K562 (cell line): ENCODE data around the gene POLR2C. TPM values are rescaled to one million over a fixed set of nuclear protein-coding genes. Genes with fewer than 3 reads are reported as not detected.

ENCODE experiments used
- ATAC-seq: fragments of 200-7000 bp; cut with Tn5 transposase; 3 replicates; pipeline ENCODE4 v1.9.1; 2020; ENCODE audit warnings: moderate library complexity
- BruUV-seq: library from RNA; stranded (reverse); fragments of 400-500 nt; replicated peaks from 2 replicates; lab custom pipeline; 2021; lab: Mats Ljungman, UMichigan
- CTCF ChIA-PET: fragments of 300-600 bp; formaldehyde crosslinking; extraction: SDS; loops from one replicate; lab custom pipeline; 2021; ENCODE audit warnings: low intra/inter-chr PET ratio; lab: Yijun Ruan, JAX
- POLR2A ChIA-PET: fragments of 300-600, 350-650 bp; sonication (Branson Sonifier 250); formaldehyde crosslinking; extraction: SDS; loops from one replicate; lab custom pipeline; 2021; ENCODE audit warnings: antibody characterized with exemption, inconsistent platforms; lab: Yijun Ruan, JAX
- DNase-seq, 4 experiments: peaks; one replicate each; pipeline versions ENCODE4 v3.0.0 to v3.0.0-alpha.2; 2011 to 2018; ENCODE audit warnings: low spot score in 3 of 4, mixed read lengths in 3 of 4; ENCODE audit errors: extremely low read depth in 1 of 4
- FAIRE-seq: peaks from 2 replicates; lab custom pipeline; 2011; peaks lifted over from hg19 to GRCh38; lab: Jason Lieb, UNC
- H2AFZ ChIP-seq: 2 replicates; pipeline ENCODE4 v1.6.0; 2011; ENCODE audit warnings: low read depth, low read length, control low read depth, inconsistent platforms
- H3K27ac ChIP-seq: fragments of 200-600 bp; 3 replicates; pipeline ENCODE4 v1.8.0; 2011; ENCODE audit warnings: low read depth, mild to moderate bottlenecking, control low read depth, inconsistent platforms, low read length, moderate library complexity, mixed read lengths; ENCODE audit errors: extremely low read depth
- H3K27me3 ChIP-seq, 2 experiments: fragments of 300-600 bp in 1 of 2; 2 replicates in 1 of 2; 3 replicates in 1 of 2; pipeline versions ENCODE4 v1.6.0 to v1.8.0; 2011; ENCODE audit warnings: inconsistent platforms in 2 of 2, low read length in 2 of 2, mild to moderate bottlenecking in 1 of 2, mixed read lengths in 1 of 2, moderate library complexity in 1 of 2; ENCODE audit not compliant: control insufficient read depth in 2 of 2, insufficient read depth in 2 of 2
- H3K36me3 ChIP-seq: fragments of 300-600 bp; 3 replicates; pipeline ENCODE4 v1.8.0; 2011; ENCODE audit warnings: mild to moderate bottlenecking, low read length, inconsistent platforms; ENCODE audit not compliant: control insufficient read depth, insufficient read depth
- H3K4me1 ChIP-seq, 2 experiments: fragments of 200-600 bp in 1 of 2; replicated peaks in 1 of 2; 2 replicates in 1 of 2; 3 replicates in 1 of 2; pipeline versions ENCODE4 v1.5.1 to v1.8.0; 2011; ENCODE audit warnings: inconsistent platforms in 2 of 2, low read length in 2 of 2, mild to moderate bottlenecking in 1 of 2, mixed read lengths in 1 of 2, moderate library complexity in 1 of 2; ENCODE audit not compliant: control insufficient read depth in 2 of 2, insufficient read depth in 2 of 2
- H3K4me2 ChIP-seq: 2 replicates; pipeline ENCODE4 v1.6.1; 2011; ENCODE audit warnings: low read length, control low read depth, inconsistent platforms, mixed read lengths; ENCODE audit not compliant: insufficient read depth
- H3K4me3 ChIP-seq: fragments of 200-600 bp; sonication (generic), shearing (Covaris generic); 2 replicates; pipeline ENCODE4 v1.5.1; 2016; ENCODE audit warnings: control low read depth, inconsistent platforms
- H3K79me2 ChIP-seq: fragments of 200-600 bp; 3 replicates; pipeline ENCODE4 v1.8.0; 2011; ENCODE audit warnings: low read length, inconsistent platforms; ENCODE audit not compliant: control insufficient read depth, insufficient read depth
- H3K9ac ChIP-seq, 2 experiments: 2 replicates each; pipeline versions ENCODE4 v1.6.0 to v1.6.1; 2011; ENCODE audit warnings: low read depth in 2 of 2, low read length in 2 of 2, control low read depth in 1 of 2, inconsistent platforms in 1 of 2, mild to moderate bottlenecking in 1 of 2, mixed read lengths in 1 of 2; ENCODE audit not compliant: insufficient read depth in 1 of 2
- H3K9me1 ChIP-seq: one replicate; pipeline ENCODE4 v1.6.0; 2011; ENCODE audit warnings: inconsistent platforms, mild to moderate bottlenecking, low read length, moderate library complexity; ENCODE audit not compliant: control insufficient read depth, insufficient read depth
- H3K9me3 ChIP-seq: replicated peaks from 2 replicates; pipeline ENCODE4 v1.5.1; 2011; ENCODE audit warnings: low read depth, low read length, inconsistent platforms; ENCODE audit not compliant: control insufficient read depth, insufficient read depth
- H4K20me1 ChIP-seq: replicated peaks from 2 replicates; pipeline ENCODE4 v1.6.1; 2011; ENCODE audit warnings: low read length, inconsistent platforms, mixed read lengths; ENCODE audit not compliant: control insufficient read depth, insufficient read depth
- GTF2E2 ChIP-seq: fragments of 200-800 bp; sonication (Bioruptor generic); IDR thresholded peaks from 2 replicates; pipeline ENCODE4 v1.6.1; 2016; ENCODE audit warnings: missing genetic modification characterization, missing compliant biosample characterization
- JUNB ChIP-seq: fragments of 450-650 bp; formaldehyde crosslinking; conservative IDR thresholded peaks from 2 replicates; pipeline ENCODE4 v1.4.0; 2020; ENCODE audit warnings: mild to moderate bottlenecking
- MBD1 ChIP-seq: fragments of 250-450 bp; sonication (Bioruptor Pico); IDR thresholded peaks from 2 replicates; pipeline ENCODE4 v1.8.0; 2022; ENCODE audit warnings: inconsistent platforms
- MYBL2 ChIP-seq, 2 experiments: fragments of 450-650 bp in 1 of 2; sonication (generic) in 1 of 2; formaldehyde crosslinking in 1 of 2; IDR thresholded peaks; 2 replicates each; pipeline versions ENCODE4 v1.6.1 to v1.8.1; 2017 to 2022; ENCODE audit warnings: borderline replicate concordance in 1 of 2, inconsistent platforms in 1 of 2, low read depth in 1 of 2, mild to moderate bottlenecking in 1 of 2, missing genetic modification reagents in 1 of 2, moderate library complexity in 1 of 2
- RAD21 ChIP-seq, 2 experiments: fragments of 250-450 bp in 1 of 2; fragments of 450-650 bp in 1 of 2; sonication (Bioruptor Pico) in 1 of 2; formaldehyde crosslinking in 1 of 2; IDR thresholded peaks in 1 of 2; conservative IDR thresholded peaks in 1 of 2; 2 replicates each; pipeline versions ENCODE4 v1.4.0 to v1.8.0; 2020 to 2022; ENCODE audit warnings: mild to moderate bottlenecking in 2 of 2, moderate library complexity in 1 of 2
- RCOR1 ChIP-seq, 2 experiments: IDR thresholded peaks; 2 replicates each; pipeline ENCODE4 v1.6.1; 2012; ENCODE audit warnings: low read depth in 2 of 2, low read length in 2 of 2, borderline replicate concordance in 1 of 2, improper control_type of control experiment in 1 of 2
- SRSF9 ChIP-seq: fragments of 200-400 bp; formaldehyde crosslinking; IDR thresholded peaks from 2 replicates; pipeline ENCODE4 v1.6.1; 2017; ENCODE audit warnings: low read depth, low read length, borderline replicate concordance
- TAF1 ChIP-seq: IDR thresholded peaks from 2 replicates; pipeline ENCODE4 v1.6.1; 2011; ENCODE audit warnings: mild to moderate bottlenecking, low read length, moderate library complexity; ENCODE audit not compliant: insufficient read depth, control insufficient read depth, severe bottlenecking; ENCODE audit errors: extremely low read depth
- VEZF1 ChIP-seq: fragments of 200-800 bp; sonication (Bioruptor generic); IDR thresholded peaks from 2 replicates; pipeline ENCODE4 v1.6.1; 2017; ENCODE audit warnings: missing genetic modification characterization, missing compliant biosample characterization
- ZBTB26 ChIP-seq: fragments of 450-650 bp; formaldehyde crosslinking; IDR thresholded peaks from 2 replicates; pipeline ENCODE4 v1.4.0; 2022; ENCODE audit warnings: missing genetic modification characterization
- ZFPM2 ChIP-seq: fragments of 250-450 bp; sonication (Bioruptor Pico); IDR thresholded peaks from 2 replicates; pipeline ENCODE4 v1.5.1; 2022; ENCODE audit warnings: mild to moderate bottlenecking
- ZNF280A ChIP-seq: fragments of 450-650 bp; IDR thresholded peaks from 2 replicates; pipeline ENCODE4 v1.6.1; 2018; ENCODE audit warnings: mild to moderate bottlenecking, low read depth; ENCODE audit not compliant: partially characterized antibody
- ZNF282 ChIP-seq: sonication (generic); formaldehyde crosslinking; IDR thresholded peaks from 2 replicates; pipeline ENCODE4 v1.8.1; 2023; ENCODE audit warnings: missing genetic modification reagents
- WGBS: fragments of 100-300 bp; shearing (Covaris generic); methylation state at CpG from one replicate; pipeline ENCODE4 v1.1.6; 2016; ENCODE audit warnings: low coverage, mixed read lengths; ENCODE audit not compliant: insufficient coverage; ENCODE audit errors: missing lambda C conversion rate; 5-methylcytosine and 5-hydroxymethylcytosine counted together
- in situ Hi-C: fragments of 300-500 bp; cut with MboI; formaldehyde crosslinking; loops from 4 replicates; pipeline ENCODE4 v1.15.0; 2018; ENCODE audit warnings: inconsistent platforms, mixed read lengths
- intact Hi-C: fragments of 100-400 bp; cut with micrococcal nuclease; formaldehyde crosslinking; loops from 2 replicates; pipeline ENCODE4 v1.14.2; 2022
- polyA plus RNA-seq, 8 experiments: library from polyadenylated mRNA; depleted of rRNA in 4 of 8; stranded (reverse) in 5 of 8; unstranded in 3 of 8; fragments of >200 nt; fragmentation: Nextera tagmentation in 2 of 8; fragmentation: Illumina TruSeq in 1 of 8; extraction: Ambion mirVana in 2 of 8; extraction: Trizol in 1 of 8; gene quantifications; 2 replicates each; pipeline versions ENCODE4 v1.2.1 to v1.2.3, GENCODE V29; 2011 to 2014; ENCODE audit warnings: inconsistent platforms in 1 of 8, missing spikeins in 1 of 8
- total RNA-seq, 7 experiments: library from RNA; depleted of rRNA in 6 of 7; stranded (reverse); fragments of >200 nt in 6 of 7; fragmentation: Illumina TruSeq in 2 of 7; extraction: Trizol in 2 of 7; gene quantifications; 2 replicates each; pipeline versions ENCODE4 v1.2.1 to v1.2.3, GENCODE V29; 2011 to 2021; ENCODE audit warnings: low replicate concordance in 1 of 7

The POLR2C gene
- total and polyA plus RNA-seq, 9 of the 15 experiments (the other 6 are each of a cell fraction or from before 2014, with no cell fraction given) = 70.3 to 163 (median 92.3) TPM

GRCh38 chr16:57444711-57445110, 17.8 kb upstream of the POLR2C start:
- TF ChIP-seq MYBL2 (IDR thresholded peaks at IDR 0.05; ENCODE audit: low read depth) (no peak), MYBL2 (CRISPR knock-in tag; IDR thresholded peaks at IDR 0.05; ENCODE audit: borderline replicate concordance) (no peak), ZNF282 (CRISPR knock-in tag) (no peak), SRSF9 (no peak), JUNB (CRISPR knock-in tag) (no peak), TAF1 (no peak), ZFPM2 (CRISPR knock-in tag) (no peak), ZBTB26 (CRISPR knock-in tag) (no peak), MBD1 (CRISPR knock-in tag) (no peak), RAD21 (CRISPR knock-in tag; conservative IDR thresholded peaks at IDR 0.05 in 1 of 2, IDR thresholded peaks at IDR 0.05 in 1 of 2) (no peak), ZNF280A (no peak), GTF2E2 (tag) (no peak), VEZF1 (no peak), RCOR1 (IDR thresholded peaks at IDR 0.05; ENCODE audit: borderline replicate concordance in 1 of 2, low read depth in 2 of 2, low read length in 2 of 2) (no peak)
- Histone ChIP-seq H3K9me1 (no peaks in the 10 kb centered on the region), H3K4me1 (peaks cover 11 to 15% of the 10 kb centered on the region in 2 experiments; a peak in 3 of 5 replicates), H3K4me2 (no peak overlapping the region), H3K4me3 (no peak overlapping the region), H3K9me3 (peaks cover 6% of the 10 kb centered on the region), H3K27me3 (no peaks in the 10 kb centered on the region), H3K79me2 (peaks cover 73% of the 10 kb centered on the region), H3K9ac (no peak overlapping the region), H4K20me1 (no peaks in the 10 kb centered on the region), H2AFZ (no peak overlapping the region), H3K27ac (no peak overlapping the region), H3K36me3 (peaks cover 32% of the 10 kb centered on the region; the same call in 2 of the 3 replicates)
- no TSS peak for BruUV-seq
- ChIA-PET CTCF (no interaction called here), POLR2A (no interaction called here)
- intact Hi-C loops = no loop called here
- DNase-seq (no peak), ATAC-seq (no peak), FAIRE-seq (no peak)
- in situ Hi-C loops = no loop called here
- WGBS = 74% methylated on average over 3 of the region's 3 CpGs
